ENCODE data around the gene MIOX.

DNA sequence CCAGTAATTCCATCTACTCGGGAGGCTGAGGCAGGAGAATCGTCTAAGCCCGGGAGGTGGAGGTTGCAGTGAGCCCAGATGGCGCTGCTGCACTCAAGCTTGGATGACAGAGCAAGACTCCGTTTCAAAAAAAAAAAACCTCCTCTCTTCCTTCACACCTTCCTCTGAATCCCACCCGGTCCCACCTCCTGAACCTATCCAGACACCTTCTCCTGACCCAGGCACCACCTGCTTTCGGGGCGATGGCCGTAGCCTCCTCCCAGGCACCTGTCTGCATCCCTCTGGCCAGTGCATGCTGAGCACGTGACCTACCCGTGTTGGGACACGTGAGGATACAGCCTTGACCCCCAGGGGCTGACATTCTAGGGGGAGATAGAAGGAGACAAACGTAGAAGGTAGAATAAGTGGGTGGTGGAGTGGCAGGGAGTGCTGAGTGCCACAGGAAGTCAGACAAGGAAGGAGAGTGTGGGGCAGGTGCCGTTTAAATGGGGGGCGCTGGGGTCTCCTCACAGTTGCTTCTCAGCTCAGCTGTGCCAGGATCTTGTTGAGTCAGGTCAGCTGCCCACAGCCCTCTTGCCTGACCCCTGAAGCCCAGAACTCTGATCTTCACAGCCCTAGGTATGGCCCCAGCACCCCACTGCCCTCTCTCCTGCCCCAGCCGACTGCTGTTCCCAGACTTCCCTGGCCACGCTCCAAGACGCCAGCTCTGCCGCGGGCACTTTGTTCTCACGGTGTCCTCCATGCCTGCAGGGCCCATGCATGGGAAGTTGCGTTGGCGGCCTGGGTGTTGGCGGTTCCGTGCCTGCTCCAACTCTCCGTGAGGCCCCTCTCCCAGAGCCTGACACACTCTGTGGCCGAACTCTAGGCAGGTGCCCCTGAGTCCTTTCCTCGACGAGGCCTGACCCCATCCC is 1.2 kb upstream of the MIOX start:
- TF ChIP-seq, protein P1, sequence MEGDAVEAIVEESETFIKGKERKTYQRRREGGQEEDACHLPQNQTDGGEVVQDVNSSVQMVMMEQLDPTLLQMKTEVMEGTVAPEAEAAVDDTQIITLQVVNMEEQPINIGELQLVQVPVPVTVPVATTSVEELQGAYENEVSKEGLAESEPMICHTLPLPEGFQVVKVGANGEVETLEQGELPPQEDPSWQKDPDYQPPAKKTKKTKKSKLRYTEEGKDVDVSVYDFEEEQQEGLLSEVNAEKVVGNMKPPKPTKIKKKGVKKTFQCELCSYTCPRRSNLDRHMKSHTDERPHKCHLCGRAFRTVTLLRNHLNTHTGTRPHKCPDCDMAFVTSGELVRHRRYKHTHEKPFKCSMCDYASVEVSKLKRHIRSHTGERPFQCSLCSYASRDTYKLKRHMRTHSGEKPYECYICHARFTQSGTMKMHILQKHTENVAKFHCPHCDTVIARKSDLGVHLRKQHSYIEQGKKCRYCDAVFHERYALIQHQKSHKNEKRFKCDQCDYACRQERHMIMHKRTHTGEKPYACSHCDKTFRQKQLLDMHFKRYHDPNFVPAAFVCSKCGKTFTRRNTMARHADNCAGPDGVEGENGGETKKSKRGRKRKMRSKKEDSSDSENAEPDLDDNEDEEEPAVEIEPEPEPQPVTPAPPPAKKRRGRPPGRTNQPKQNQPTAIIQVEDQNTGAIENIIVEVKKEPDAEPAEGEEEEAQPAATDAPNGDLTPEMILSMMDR (IDR thresholded peaks at IDR 0.05), result no peak
- no peak for TF ChIP-seq POLR2A (IDR thresholded peaks at IDR 0.05)

All from uterus (tissue), 2 donors.